HL-60 (cell line): ENCODE results near the gene SPX.

Source experiments
- DNase-seq, 2 experiments: peaks; one replicate each; pipeline ENCODE4 v3.0.0-alpha.2; 2010 to 2020; ENCODE audit warnings: low read depth in 1 of 2, low spot score in 1 of 2
- H3K27ac ChIP-seq: fragments of 250-450 bp; sonication (Bioruptor Pico); replicated peaks from 2 replicates; pipeline ENCODE4 v1.5.1; 2020; ENCODE audit warnings: mild to moderate bottlenecking, moderate library complexity
- H3K27me3 ChIP-seq: fragments of 250-450 bp; sonication (Bioruptor Pico); 2 replicates; pipeline ENCODE4 v1.5.1; 2021; ENCODE audit warnings: mild to moderate bottlenecking, moderate library complexity; ENCODE audit not compliant: insufficient read depth, poor library complexity, severe bottlenecking
- H3K4me3 ChIP-seq: replicated peaks from 2 replicates; pipeline ENCODE4 v1.5.1; 2011; ENCODE audit warnings: mild to moderate bottlenecking, control low read depth, low read length; ENCODE audit not compliant: insufficient read depth
- CTCF ChIP-seq: IDR thresholded peaks from one replicate; pipeline ENCODE4 v1.5.1; 2011; ENCODE audit warnings: low read length, control low read depth, inconsistent platforms; ENCODE audit not compliant: insufficient read depth
- GABPA ChIP-seq: IDR thresholded peaks from 2 replicates; pipeline ENCODE4 v1.6.1; 2012; ENCODE audit warnings: low read depth
- POLR2AphosphoS5 ChIP-seq: IDR thresholded peaks from 2 replicates; pipeline ENCODE4 v1.6.1; 2012; ENCODE audit warnings: low read depth
- REST ChIP-seq: IDR thresholded peaks from 2 replicates; pipeline ENCODE4 v1.6.1; 2012; ENCODE audit warnings: low read depth; ENCODE audit not compliant: insufficient replicate concordance
- SPI1 ChIP-seq: IDR thresholded peaks from 2 replicates; pipeline ENCODE4 v1.6.1; 2012; ENCODE audit warnings: low read depth, mild to moderate bottlenecking, borderline replicate concordance

The SPX gene

DNA sequence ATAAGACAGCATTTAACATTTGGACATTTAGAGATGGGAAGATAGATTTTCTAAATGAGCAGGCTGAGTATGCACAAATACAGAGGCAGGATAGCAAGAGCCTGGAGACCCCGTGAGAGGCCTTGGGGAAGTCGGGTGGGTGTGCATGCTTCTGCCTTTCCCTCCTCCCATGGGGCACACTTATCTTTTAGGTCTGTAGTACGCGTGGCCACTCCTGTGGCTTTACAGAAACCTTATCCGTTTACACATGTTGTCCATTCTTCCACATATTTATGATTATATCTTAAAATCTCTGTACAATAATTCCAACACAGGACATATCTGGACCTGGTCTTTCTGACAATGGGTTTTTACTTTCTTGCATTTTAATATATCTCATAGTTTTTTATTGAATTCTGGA is 45.0 kb downstream of the SPX start:
- Histone ChIP-seq H3K27ac (no peak overlapping the region), H3K27me3 (no peaks in the 10 kb centered on the region), H3K4me3 (no peak overlapping the region)
- DNase-seq, result no peak
- no peak for TF ChIP-seq SPI1
- no peak for TF ChIP-seq CTCF
- TF ChIP-seq POLR2AphosphoS5, result no peak
- no peak for TF ChIP-seq REST
- TF ChIP-seq GABPA, result no peak

DNA sequence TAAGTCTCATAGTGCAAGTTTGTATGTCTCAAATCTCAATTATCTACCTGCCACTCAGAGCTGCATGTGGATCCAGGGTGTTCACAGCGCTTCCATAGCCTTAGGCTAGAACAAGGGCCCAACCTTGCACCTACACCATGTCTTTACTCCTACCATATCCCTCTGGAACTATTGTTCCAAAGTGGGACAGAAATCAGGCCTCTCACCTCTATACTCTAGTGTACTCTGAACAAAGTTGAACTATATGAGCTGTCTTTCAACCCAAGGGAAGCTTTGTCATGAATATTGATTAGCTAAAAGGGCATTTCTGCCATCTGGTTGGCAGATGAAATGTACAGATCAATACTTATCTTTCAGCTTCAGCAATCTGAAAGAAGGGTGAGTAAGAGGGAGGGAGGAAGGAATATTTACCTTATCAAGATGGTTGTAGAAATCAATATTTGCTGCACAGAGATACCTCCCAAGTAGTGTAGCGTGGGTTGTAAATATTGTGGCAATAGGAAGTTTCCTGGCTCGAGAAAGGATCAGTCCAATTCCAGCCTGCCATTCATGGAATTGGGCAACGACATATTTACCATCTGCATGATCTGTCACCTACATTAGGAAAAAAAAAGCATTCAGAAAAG is 47.8 kb downstream of the SPX start:
- DNase-seq, result no peak
- no peak overlapping the region for H3K4me3 ChIP-seq
- no peak overlapping the region for H3K27ac ChIP-seq
- no peak for TF ChIP-seq POLR2AphosphoS5
- TF ChIP-seq CTCF, result no peak
- no peak for TF ChIP-seq REST
- TF ChIP-seq GABPA, result no peak
- TF ChIP-seq SPI1, result no peak
- no peaks in the 10 kb centered on the region for H3K27me3 ChIP-seq

GRCh38 chr12:21576431-21576830 is 50.3 kb downstream of the SPX start:
- no peak for TF ChIP-seq CTCF
- no peak for TF ChIP-seq REST
- TF ChIP-seq GABPA, result no peak
- no peak for TF ChIP-seq POLR2AphosphoS5
- no peak for TF ChIP-seq SPI1
- H3K27me3 ChIP-seq, result no peaks in the 10 kb centered on the region
- DNase-seq, result no peak
- no peak overlapping the region for H3K27ac ChIP-seq
- no peak overlapping the region for H3K4me3 ChIP-seq
